WTC11 (cell line): ENCODE data around the gene CRACDL. TPM values are rescaled to one million over a fixed set of nuclear protein-coding genes. Genes with fewer than 3 reads are reported as not detected.

Source experiments
- AFF4 ChIP-seq: sonication (generic); formaldehyde crosslinking; IDR thresholded peaks from 2 replicates; pipeline ENCODE4 v1.8.1; 2023; ENCODE audit warnings: mild to moderate bottlenecking, missing genetic modification reagents, borderline replicate concordance
- ATF2 ChIP-seq: sonication (generic); formaldehyde crosslinking; IDR thresholded peaks from 2 replicates; pipeline ENCODE4 v1.8.1; 2022; ENCODE audit warnings: low read depth, missing genetic modification reagents, borderline replicate concordance
- CBFB ChIP-seq: sonication (generic); formaldehyde crosslinking; IDR thresholded peaks from 2 replicates; pipeline ENCODE4 v1.8.1; 2022; ENCODE audit warnings: mild to moderate bottlenecking, low read depth, missing genetic modification reagents
- CDX4 ChIP-seq: fragments of 250-450 bp; sonication (Bioruptor Pico); IDR thresholded peaks from 2 replicates; pipeline ENCODE4 v1.9.0; 2021; ENCODE audit warnings: moderate library complexity, mild to moderate bottlenecking, inconsistent platforms, borderline replicate concordance
- CREB1 ChIP-seq: sonication (generic); formaldehyde crosslinking; IDR thresholded peaks from 2 replicates; pipeline ENCODE4 v1.8.0; 2023; ENCODE audit warnings: mild to moderate bottlenecking, missing genetic modification reagents
- CTCF ChIP-seq: fragments of 200-600 bp; IDR thresholded peaks from 2 replicates; pipeline ENCODE4 v1.8.0; 2022; ENCODE audit warnings: antibody characterized with exemption
- ESRRA ChIP-seq: sonication (generic); formaldehyde crosslinking; IDR thresholded peaks from 2 replicates; pipeline ENCODE4 v1.8.1; 2022; ENCODE audit warnings: mild to moderate bottlenecking, missing genetic modification reagents, borderline replicate concordance
- ETV6 ChIP-seq: sonication (generic); formaldehyde crosslinking; IDR thresholded peaks from 2 replicates; pipeline ENCODE4 v1.8.1; 2022; ENCODE audit warnings: mild to moderate bottlenecking, missing genetic modification reagents
- FOXK1 ChIP-seq: sonication (generic); formaldehyde crosslinking; IDR thresholded peaks from 2 replicates; pipeline ENCODE4 v1.8.0; 2022; ENCODE audit warnings: mild to moderate bottlenecking, moderate library complexity, missing genetic modification reagents
- FOXP4 ChIP-seq: sonication (generic); formaldehyde crosslinking; IDR thresholded peaks from 2 replicates; pipeline ENCODE4 v1.8.0; 2022; ENCODE audit warnings: mild to moderate bottlenecking, missing genetic modification reagents
- HMGA2 ChIP-seq: fragments of 250-450 bp; sonication (Bioruptor Pico); IDR thresholded peaks from 2 replicates; pipeline ENCODE4 v1.4.0; 2021; ENCODE audit warnings: mild to moderate bottlenecking, moderate library complexity
- NR1H2 ChIP-seq: sonication (generic); formaldehyde crosslinking; IDR thresholded peaks from 2 replicates; pipeline ENCODE4 v1.9.0; 2021; ENCODE audit warnings: mild to moderate bottlenecking, moderate library complexity, missing genetic modification reagents
- OVOL2 ChIP-seq: fragments of 250-450 bp; sonication (Bioruptor Pico); IDR thresholded peaks from 2 replicates; pipeline ENCODE4 v1.9.0; 2021; ENCODE audit warnings: mild to moderate bottlenecking, borderline replicate concordance
- PREB ChIP-seq: sonication (generic); formaldehyde crosslinking; IDR thresholded peaks from 2 replicates; pipeline ENCODE4 v1.8.1; 2022; ENCODE audit warnings: mild to moderate bottlenecking, missing genetic modification reagents, moderate library complexity, borderline replicate concordance
- STAT6 ChIP-seq: sonication (generic); formaldehyde crosslinking; conservative IDR thresholded peaks from 2 replicates; pipeline ENCODE4 v1.8.1; 2023; ENCODE audit warnings: mild to moderate bottlenecking, low read depth, missing genetic modification reagents, moderate library complexity
- ZNF263 ChIP-seq: sonication (generic); formaldehyde crosslinking; IDR thresholded peaks from 2 replicates; pipeline ENCODE4 v1.8.1; 2022; ENCODE audit warnings: low read depth, mild to moderate bottlenecking, moderate library complexity, missing genetic modification reagents
- ZNF532 ChIP-seq: fragments of 250-450 bp; sonication (Bioruptor Pico); IDR thresholded peaks from 2 replicates; pipeline ENCODE4 v1.9.0; 2021; ENCODE audit warnings: mild to moderate bottlenecking, borderline replicate concordance
- total RNA-seq: library from RNA; stranded (reverse); gene quantifications from 3 replicates; pipeline ENCODE4 v1.2.3, GENCODE V29; 2021

The CRACDL gene
- total RNA-seq, 1 experiment from 2014 or later, result 0.72 TPM

GRCh38 chr2:98822301-98823164 is 113.5 kb downstream of the CRACDL start (continued):
- TF ChIP-seq CDX4 (CRISPR knock-in tag), result no peak
- TF ChIP-seq ZNF263, result peak; percentile 65; the same call in 1 of the 2 replicates
- no peak for TF ChIP-seq ATF2 (CRISPR knock-in tag)
- TF ChIP-seq FOXK1 (CRISPR knock-in tag), result peak; percentile 87
- TF ChIP-seq STAT6 (CRISPR knock-in tag), result no peak
- TF ChIP-seq PREB (CRISPR knock-in tag), result no peak
- TF ChIP-seq ZNF532 (CRISPR knock-in tag), result no peak
- peak; percentile 84; the same call in 1 of the 2 replicates for TF ChIP-seq CBFB
- no peak for TF ChIP-seq NR1H2 (CRISPR knock-in tag)
- TF ChIP-seq AFF4 (CRISPR knock-in tag), result no peak
- TF ChIP-seq OVOL2 (CRISPR knock-in tag), result no peak
- no peak; the same call in 1 of the 2 replicates for TF ChIP-seq CTCF
- peak; percentile 87; the same call in 1 of the 2 replicates for TF ChIP-seq ESRRA (CRISPR knock-in tag)
- no peak for TF ChIP-seq HMGA2 (CRISPR knock-in tag)
- TF ChIP-seq FOXP4 (CRISPR knock-in tag), result peak; percentile 98
- peak; percentile 92 for TF ChIP-seq ETV6 (CRISPR knock-in tag)
- peak; percentile 91; the same call in 1 of the 2 replicates for TF ChIP-seq CREB1
